GM19043 (cell line): Measurements from ENCODE around the gene CTLA4.
"Not testable (repeated sequence)": the region's sequence is repeated elsewhere in the genome, so short reads cannot be mapped to it uniquely, and the experiment has no call there.

Source experiments
- ATAC-seq: cut with Tn5 transposase; IDR thresholded peaks from one replicate; pipeline ENCODE4 v1.9.1; 2021; ENCODE audit warnings: low read depth; ENCODE audit not compliant: unreplicated experiment

Gene CTLA4

GRCh38 chr2:203855274-203855673 lies 12.3 kb upstream of the CTLA4 start:
- ATAC-seq, result no peak

- ATAC-seq, result no peak
Observed at GRCh38 chr2:203857656-203858055, 9.9 kb upstream of the CTLA4 start.

- ATAC-seq, result no peak
Observed at GRCh38 chr2:203858176-203858575, 9.4 kb upstream of the CTLA4 start.

DNA sequence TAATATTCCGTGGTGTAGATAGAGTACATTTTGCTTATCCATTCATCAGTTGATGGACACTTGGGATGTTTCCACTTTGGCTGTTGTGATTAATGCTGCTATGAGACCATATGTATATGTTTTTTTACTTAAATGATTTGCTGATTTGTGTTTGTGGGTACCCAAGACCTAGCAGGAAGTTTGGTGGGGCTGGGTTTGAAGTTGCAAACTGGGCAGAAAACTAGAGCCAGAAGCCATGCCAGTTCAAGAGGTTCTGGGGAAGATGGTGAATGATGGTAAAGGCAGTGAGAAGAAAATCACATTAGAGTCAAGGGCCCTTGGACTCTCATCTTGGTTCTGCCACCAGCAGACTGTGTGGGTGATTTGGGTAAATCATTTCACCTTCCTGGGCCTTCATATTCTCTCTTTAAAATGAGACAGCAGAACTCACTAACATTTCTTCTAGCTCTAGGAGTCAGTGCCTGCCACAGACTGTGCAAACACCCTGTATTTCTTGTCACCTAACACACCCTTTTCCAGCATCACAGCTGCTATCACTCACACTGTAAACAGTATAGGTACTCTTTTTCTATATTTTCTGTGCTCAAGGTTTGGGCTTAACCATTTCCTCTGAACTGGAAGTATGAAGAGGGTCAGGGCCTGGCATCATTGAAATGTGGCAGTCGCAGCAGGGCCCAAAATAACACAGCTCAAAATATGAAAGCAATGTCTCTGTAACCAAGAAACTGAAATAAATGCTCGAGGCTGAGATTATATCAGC lies 8.4 kb upstream of the CTLA4 start:
- no peak for ATAC-seq

DNA sequence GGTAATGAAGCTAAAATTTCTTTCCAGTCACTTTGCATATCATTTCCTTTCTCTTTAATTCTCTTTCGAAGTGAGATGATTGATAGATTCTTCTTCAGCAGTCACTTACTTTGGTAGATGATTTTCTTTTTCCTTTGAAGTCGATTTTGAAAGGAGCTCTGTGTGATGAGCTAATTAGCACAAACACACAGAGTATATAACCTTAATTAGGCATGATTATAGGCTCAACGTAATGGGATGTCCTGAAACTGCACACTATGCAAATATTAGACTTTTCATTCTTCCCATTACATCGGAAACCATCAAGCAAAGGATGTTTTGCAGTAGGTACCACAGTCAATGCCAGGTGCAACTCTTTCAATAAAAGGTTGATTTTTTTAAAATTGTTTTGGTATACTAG lies 6.4 kb upstream of the CTLA4 start:
- no peak for ATAC-seq

GRCh38 chr2:203861607-203862006 lies 6.0 kb upstream of the CTLA4 start:
- ATAC-seq, result no peak

DNA sequence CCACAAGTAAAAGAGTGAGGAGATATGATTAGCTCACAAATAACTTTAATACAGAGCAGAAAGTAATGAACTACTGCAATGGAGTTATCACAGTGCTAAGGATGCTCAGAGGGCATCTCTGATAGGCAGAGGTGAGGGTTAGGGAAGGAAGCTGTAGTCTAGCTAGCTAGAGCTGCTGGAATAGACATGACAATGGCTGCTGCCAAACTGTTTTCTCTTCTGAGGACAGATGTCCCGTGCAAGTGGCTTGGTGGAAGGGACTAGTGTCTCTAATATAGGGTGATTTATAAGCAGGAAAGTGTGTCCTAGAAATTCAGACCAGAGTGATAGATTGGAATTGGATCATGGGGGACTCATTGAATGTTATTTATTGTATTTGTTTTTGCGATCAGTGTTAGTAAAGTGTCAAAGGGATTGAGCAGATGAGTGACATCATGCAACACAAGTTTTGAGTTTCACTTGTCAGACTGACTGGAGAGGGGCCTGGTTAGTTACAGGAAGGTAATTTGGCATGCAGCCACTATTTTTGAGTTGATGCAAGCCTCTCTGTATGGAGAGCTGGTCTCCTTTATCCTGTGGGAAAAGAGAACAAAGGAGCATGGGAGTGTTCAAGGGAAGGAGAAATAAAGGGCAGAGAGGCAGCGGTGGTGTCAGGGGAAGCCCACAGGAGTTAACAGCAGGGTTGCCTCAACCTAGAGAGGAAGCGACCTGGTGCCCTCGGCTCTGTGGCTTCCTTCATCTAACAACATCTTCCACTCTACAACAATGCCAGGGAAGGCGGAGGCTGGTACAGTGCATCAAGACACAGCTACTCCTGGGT lies 1.9 kb downstream of the CTLA4 start:
- ATAC-seq, result no peak

GRCh38 chr2:203870481-203870880 lies 2.9 kb downstream of the CTLA4 start:
- no peak for ATAC-seq

GRCh38 chr2:203870941-203871340 lies 3.4 kb downstream of the CTLA4 start:
- no peak for ATAC-seq

- peak; percentile 97 for ATAC-seq
Observed at GRCh38 chr2:203871371-203871983, 3.9 kb downstream of the CTLA4 start.

DNA sequence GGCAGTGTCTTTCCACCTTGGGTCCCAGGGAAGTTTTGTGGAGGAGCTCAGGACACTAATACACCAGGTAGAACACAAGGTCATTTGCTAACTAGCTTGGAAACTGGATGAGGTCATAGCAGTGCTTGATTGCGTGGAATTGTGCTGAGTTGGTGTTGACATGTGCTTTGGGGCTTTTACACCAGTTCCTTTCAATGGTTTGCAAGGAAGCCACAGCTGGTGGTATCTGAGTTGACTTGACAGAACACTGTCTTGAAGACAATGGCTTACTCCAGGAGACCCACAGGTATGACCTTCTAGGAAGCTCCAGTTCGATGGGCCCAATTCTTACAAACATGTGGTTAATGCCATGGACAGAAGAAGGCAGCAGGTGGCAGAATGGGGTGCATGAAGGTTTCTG lies 5.9 kb downstream of the CTLA4 start:
- no peak for ATAC-seq

GRCh38 chr2:203873921-203874631 lies 6.5 kb downstream of the CTLA4 start:
- ATAC-seq, result no peak

- ATAC-seq, result no peak
Observed at GRCh38 chr2:203875471-203875870, 7.9 kb downstream of the CTLA4 start.

GRCh38 chr2:203876328-203876727 lies 8.8 kb downstream of the CTLA4 start:
- ATAC-seq, result no peak

- no peak for ATAC-seq
Observed at GRCh38 chr2:203878063-203878462, 10.5 kb downstream of the CTLA4 start.

DNA sequence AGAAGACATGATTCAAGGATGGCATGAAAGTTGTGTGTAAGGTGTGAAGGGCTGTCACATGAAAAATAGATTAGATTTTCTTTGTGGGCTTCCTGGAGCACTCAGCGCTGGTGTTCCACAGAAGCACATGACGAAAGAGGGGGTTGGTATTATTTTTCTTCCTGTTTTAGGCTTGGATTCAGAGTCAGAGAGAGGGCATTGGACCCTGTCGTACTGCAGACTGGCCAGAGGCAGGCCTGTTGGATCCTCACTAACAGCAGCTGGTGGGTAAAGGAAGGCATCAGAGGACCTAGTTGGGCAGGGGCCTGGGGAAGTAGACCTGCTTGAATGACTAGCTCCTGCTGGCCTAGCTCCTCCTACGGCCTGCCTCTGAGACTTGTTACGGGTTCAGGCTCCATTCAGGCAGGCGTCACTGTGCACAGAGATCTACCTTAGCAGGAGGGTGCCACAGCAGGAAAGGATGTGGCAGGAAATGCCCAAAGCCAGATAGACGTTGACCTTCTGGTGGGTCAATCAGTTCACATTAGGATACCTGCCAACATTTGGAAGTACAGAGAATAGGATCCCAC lies 13.1 kb downstream of the CTLA4 start:
- ATAC-seq, result no peak

- ATAC-seq, result not testable (repeated sequence)
Observed at GRCh38 chr2:203881185-203881584, 13.6 kb downstream of the CTLA4 start.

GRCh38 chr2:203882551-203882950 lies 15.0 kb downstream of the CTLA4 start:
- ATAC-seq, result no peak

DNA sequence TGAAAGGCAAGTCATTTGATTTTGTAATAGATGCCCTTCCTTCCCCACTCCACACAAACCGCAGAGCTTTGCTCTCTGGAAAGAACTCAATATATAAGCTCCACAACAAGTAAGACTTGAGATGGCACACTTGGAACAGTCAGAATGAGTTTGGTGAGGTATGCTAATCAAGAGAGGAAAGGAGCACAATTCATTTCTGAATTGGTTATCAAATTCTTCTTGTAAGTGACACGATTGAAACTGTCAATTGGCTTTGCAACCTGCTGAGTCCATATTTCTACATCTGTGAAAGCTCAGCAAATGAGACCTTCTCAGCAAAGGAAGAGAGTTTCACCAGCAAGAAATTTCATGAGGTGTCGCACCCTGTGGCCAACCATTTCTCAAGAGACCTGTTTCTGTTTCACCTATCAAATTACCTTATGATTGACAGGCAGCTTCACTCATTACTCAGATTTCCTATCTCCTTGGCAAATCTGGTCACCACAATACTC lies 19.1 kb downstream of the CTLA4 start:
- no peak for ATAC-seq

DNA sequence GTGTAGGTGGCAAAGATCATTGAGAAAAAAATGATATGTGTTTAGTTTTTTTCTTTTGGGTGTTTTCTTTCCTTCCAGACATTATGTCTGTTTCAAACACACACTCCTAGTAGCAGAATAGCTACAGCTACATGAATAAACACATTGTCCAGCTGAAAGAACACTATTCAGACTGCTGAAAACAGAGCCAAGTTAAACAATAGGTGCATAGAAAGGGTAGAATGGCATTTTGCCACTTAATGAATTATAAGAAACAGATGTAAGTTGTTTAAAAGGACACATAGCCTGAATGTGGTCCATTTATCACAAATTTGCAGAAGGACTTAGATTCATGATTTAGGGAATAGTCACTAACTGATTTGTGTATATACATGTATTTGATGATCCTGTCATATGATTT lies 20.1 kb downstream of the CTLA4 start:
- no peak for ATAC-seq
